Activated CD4-positive, alpha-beta T cell treated with anti-CD3 and anti-CD28 coated beads for 48 hours (primary cell): ENCODE measurements around the gene RDX.

Source experiments
- DNase-seq: peaks from one replicate; pipeline ENCODE4 v3.0.0-alpha.2; 2020

Gene RDX

GRCh38 chr11:110168033-110168803 is 128.2 kb downstream of the RDX start:
- DNase-seq, result no peak

DNA sequence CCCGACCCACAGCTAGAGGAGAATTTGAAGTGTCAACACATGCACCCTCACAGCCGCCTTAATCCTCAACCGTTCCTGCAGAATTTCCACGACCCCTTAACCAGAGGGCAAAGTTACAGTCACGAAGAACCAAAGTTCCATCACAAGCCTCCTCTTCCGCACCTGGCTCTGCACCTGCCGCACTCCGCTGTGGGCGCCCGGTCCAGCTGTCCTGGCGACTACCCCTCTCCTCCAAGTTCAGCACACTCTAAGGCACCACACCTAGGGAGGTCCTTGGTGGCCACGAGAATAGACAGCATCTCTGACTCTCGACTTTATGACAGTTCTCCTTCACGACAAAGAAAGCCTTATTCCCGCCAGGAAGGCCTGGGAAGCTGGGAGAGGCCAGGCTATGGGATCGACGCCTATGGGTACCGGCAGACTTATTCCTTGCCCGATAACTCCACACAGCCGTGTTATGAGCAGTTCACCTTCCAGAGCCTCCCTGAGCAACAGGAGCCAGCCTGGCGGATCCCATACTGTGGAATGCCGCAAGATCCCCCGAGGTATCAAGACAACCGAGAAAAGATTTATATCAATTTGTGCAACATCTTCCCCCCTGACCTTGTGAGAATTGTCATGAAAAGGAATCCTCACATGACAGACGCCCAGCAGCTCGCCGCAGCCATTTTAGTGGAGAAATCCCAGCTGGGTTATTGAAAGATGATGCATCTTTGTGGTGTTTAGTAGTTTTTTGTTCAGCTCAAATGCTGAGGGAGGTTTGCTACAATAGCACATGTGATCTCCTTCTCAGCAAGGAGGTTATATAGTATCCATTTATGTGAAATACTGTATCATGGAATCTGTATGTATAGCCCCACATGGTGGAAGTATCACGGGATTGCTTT is 131.1 kb downstream of the RDX start:
- DNase-seq, result no peak

- no peak for DNase-seq
These were observed 134.2 kb downstream of the RDX start for GRCh38 chr11:110162216-110162615.

DNA sequence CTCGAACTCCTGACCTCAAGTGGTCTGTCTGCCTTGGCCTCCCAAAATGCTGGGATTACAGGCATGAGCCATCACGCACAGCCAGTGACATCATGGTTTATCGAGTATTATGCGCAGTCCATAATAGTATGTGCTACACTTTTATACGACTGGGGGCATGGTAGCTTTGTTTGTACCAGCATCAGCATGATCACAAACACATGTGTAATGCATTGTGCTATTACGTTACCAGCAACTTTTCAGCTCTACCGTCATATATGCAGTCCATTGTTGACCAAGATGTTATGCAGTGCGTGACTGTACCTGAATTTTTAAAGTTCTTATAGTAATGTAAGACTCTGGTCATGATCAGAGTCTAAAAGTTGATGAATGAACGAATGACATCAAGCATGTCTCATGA is 135.4 kb downstream of the RDX start:
- DNase-seq, result no peak

DNA sequence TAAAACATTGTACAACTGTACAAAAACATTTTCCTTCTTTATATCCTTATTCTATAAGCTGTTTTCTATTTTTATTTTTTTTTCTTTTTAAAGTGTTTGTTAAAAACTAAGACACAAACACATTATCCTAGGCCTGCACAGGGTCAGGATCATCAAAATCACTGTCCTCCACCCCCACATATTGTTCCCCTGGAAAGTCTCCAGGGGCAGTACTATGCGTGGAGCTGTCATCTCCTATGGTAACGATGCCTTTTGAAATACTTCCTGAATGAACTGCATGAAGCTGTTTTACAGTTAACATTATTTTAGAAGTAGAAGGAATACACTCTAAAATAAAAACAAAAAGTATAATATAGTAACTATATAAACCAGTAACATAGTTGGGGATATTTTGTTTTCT is 136.0 kb downstream of the RDX start:
- no peak for DNase-seq

DNA sequence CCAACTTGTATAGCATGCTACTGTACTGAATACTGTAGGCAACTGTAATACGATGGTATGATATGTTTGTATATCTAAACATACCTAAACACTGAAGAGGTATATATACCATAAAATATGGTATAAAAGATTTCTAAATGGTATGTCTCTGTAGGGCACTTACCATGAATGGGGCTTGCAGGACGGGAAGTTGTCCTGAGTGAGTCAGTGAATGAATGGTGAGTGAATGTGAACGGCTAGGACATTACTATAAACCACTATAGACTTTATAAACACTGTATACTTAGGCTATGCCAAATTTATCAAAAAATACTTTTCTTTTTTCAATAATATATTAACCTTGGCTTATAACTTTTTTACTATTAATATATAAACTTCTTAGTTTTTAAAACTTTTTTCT is 136.4 kb downstream of the RDX start:
- DNase-seq, result no peak

DNA sequence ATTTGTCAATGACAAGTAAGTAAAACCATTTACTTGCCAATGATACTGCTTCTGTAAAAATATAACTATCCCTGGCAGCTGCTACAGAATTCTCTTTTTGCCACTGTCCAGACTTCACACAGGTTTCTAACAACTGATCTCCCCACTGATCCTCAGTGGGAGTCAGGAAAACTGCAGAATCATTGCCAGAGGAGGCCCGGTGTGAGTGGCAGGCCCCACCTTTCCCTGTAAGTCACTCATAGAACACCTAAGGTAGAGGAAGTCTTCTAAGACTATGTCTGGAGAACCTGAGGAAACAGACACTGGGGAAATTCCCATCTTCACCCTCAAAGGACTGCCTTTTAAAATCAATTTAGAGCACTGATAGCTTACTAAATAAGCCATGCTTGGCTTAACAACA is 136.9 kb downstream of the RDX start:
- DNase-seq, result no peak

GRCh38 chr11:110158317-110159200 is 137.9 kb downstream of the RDX start:
- DNase-seq, result no peak

GRCh38 chr11:110156503-110156902 is 139.9 kb downstream of the RDX start:
- no peak for DNase-seq

DNA sequence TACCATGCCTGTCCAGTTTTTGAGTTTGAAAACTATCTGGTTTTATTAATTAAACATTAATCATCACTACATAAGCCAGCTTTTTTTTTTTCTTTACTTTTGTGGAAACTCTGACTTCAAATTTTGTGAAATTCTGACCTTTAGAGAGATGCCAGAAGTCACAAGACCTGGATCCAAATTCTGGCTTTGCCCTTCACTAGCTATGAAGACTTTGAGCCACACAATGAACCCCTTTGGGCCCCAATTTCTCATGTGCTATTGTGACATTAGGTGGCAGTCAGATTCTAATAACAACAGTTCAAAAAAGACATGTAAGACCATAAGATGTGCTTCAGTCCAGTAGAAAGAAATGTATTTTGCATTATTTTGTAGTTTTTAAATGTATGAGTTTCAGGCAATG is 142.9 kb downstream of the RDX start:
- DNase-seq, result no peak

DNA sequence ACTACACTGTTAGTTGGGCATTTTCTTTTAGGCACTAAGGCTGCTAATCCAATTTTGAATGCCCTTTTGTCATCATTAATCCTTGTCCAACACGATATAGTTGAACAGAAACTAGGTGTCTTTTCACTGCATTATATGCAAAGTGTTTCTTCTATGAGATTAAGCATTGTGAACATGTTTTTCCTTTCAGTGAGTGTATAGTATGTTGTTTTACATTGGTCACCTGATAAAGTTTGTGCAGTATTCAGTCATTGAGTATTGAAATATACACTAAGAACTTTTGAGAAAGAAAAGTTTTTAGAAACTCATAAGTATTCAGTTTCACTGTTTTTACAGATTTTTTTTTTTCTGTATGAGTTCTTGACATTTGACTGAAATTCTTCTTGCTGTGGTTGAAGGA is 144.2 kb downstream of the RDX start:
- no peak for DNase-seq

DNA sequence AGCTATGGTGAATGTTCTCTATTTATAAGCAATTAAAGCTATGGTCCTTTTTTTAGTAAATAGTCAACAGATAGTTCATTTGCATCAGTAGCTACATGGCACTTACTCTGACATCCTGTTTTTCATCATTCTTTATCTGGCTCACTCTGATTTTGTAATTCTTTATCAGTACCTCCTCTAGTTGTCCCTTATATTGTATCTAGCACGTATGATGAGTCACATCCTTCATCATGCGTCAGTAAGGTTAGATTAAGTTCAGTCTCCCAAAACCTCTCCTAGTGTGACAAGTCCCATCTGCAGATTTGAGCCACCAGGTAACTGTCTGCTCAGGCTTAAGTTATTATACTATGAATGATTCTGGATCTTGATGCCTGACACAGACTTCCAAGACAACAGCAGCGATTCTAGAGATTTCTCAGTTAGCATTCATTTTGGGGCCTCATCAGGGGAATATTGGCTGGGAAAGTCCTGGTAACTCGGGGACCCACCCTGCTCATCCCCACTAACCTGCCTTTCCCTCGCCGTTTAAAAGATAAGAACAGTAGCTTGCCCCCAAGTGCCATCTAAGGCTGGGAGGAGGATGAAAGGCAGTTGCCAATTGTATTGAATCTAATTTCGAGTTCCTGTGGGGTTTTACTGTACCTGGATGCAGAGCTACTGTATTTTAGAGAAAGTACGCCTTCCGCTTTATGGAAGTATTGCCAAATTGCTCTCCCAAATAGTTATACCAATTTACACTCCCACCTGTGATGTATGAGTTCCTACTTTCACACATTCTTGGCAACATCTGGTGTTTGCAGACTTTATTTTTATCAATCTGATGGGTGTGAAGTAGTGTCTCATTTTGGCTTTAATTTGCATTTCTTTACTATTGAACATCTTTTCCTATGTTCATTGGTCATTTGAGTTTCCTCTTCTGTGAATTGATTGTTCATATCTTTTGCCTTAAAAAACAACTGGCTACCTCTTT is 147.4 kb downstream of the RDX start:
- DNase-seq, result no peak

- no peak for DNase-seq
These were observed 148.3 kb downstream of the RDX start for GRCh38 chr11:110147962-110148709.

DNA sequence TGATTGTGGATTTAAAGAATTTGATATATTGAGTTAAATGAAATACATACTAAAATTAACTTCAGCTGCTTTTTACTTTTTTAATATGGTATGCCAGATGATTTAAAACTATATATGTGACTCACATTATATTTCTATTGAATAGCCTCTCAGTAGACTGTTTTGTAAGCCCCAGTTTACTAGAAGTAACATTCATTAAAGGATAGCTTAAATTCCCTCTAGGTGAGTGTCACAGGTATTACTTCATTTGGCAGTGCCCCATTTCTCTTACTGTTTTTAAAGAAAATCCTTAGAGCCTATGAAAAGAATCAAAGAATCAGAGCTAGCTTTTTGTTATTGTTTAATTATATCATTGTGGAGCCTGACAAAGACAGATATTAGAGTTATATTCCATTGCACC is 154.6 kb downstream of the RDX start:
- DNase-seq, result no peak

DNA sequence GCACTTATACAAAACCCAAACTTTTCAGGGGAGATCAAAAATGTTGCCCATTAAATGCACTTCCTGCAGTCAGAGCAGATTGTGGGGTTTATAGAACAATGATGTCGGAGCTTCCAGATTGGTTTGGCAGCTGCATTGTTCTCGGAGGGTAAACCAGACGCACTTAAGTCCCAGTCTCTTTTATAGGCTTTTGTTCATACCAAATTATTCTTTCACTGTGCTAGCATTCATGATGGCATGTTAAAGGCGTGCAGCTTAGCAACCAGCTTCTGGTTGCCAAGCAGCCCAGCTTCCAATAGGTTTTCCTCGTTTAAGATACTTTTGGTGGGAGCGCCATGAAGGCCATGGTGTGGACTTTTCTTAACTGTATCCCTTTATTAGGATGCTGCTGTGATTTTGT is 162.3 kb downstream of the RDX start:
- no peak for DNase-seq

DNA sequence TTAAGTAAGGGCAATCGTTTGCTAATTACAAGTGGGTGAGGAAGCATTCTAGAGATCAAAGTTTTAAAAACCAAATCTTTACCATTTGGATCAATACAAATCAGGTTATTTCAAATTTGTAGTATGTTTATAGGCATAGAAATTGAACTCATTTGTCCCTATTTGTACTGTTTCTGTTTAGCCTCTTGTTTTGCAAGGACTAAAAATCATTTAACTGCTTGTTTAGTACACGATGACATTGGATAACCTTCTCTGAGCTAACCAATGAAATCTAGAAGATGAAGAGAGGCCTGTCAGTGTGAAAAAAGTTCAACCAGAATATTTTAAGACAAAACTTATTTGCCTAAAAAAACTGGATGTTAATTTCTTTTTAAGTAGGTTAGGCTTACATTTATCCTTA is 163.3 kb downstream of the RDX start:
- no peak for DNase-seq

DNA sequence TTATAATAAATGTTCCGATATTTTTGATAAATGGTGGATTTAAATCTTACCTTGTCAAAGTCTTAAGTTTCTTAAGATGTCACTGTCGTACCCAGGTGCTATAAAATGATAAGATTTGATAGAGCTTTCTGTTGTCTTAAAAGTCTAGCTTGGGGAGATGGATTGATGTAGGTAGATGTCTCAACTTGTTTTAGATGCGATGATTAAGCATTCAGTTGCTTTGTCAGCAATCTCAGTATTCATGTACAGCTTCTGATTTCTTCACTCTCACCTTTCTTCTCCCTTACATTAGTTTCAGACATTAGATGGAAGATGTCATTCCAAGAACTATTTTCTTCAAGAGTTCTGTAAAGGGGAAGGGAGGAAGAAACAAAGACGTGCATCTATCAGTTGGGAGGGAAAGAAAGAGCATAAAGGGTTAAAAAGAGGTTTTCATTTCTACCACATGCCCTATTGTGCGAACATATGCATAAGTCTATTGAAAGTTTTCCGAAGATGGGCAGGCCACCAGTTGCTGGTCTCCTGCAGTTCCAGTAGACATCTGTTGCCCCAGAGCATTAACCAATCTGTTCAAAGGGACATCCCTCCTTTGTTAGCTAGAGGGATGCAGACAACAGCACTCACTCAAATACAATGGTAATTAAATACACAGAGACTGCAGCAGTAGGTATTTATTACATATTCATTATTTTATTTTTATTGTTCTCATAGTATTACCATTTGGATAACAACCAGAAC is 164.9 kb downstream of the RDX start:
- no peak for DNase-seq

DNA sequence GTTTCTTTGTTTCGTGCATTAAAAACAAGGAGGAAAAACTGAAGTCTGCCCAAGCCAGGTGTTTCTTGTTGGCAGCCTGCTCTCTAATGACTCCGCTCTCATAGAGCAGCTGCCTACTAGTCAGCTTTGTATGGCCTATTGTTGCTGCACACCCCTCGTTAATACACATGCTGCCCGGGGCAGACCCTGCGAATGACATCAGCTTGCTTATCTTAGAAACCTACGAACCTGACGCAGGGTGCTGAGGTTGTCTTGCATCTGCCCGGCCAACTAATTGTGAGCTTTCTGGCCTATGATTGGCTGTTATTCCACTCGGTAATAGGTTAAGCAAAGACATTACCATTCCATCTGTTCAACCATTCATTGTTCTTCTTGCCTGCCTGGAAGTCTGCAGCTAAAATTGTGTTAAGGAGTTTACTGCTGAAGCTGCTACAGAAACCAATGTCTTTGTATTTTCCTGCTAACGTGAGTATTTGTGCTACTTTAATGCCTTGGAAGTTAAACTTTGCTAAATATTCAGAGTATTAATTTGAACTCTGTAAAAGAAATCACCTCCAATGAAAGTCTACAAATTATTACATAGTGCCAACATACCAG is 165.7 kb downstream of the RDX start:
- DNase-seq, result no peak

DNA sequence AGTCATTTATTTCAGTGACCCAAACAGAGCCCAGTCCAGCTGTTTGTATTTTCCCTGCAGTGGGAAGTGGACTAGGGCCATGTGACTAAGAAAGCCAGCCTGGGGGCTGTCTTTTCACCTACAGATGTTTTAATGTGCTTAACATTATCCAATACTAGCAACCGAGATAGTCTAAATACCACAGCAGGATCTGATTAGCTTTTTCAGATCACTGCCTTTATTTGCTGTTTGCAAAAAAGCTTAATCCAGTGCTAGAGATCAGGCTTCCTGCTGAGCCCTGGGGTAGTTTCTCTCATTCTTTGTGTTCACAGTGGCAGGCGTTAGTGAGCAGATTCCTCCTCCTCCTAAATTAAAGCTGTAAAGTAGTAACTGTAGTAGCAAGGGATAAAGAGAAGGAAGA is 168.3 kb downstream of the RDX start:
- no peak for DNase-seq

- DNase-seq, result no peak
These were observed 169.5 kb downstream of the RDX start for GRCh38 chr11:110126936-110127335.
